RWPE1 (cell line): Measurements from ENCODE around the gene DDX46.
A peak's percentile ranks its signal among the peaks of the same experiment; 100 is the strongest.
"Not testable (repeated sequence)": the region's sequence is repeated elsewhere in the genome, so short reads cannot be mapped to it uniquely, and the experiment has no call there.

Source experiments
- CTCF ChIA-PET: fragments of 350-600 bp; sonication (Branson Sonifier 250); formaldehyde crosslinking; extraction: SDS; loops from one replicate; lab custom pipeline; 2021; lab: Yijun Ruan, JAX
- POLR2A ChIA-PET: fragments of 400-600 bp; formaldehyde crosslinking; extraction: SDS; loops from one replicate; lab custom pipeline; 2020; ENCODE audit warnings: antibody characterized with exemption; ENCODE audit not compliant: low non-redundant PET; lab: Yijun Ruan, JAX
- DNase-seq: peaks from one replicate; pipeline ENCODE4 v3.0.0; 2012; ENCODE audit warnings: low spot score
- H3K27ac ChIP-seq: fragments of 450-650 bp; 2 replicates; pipeline ENCODE4 v1.5.1; 2017
- TF ChIP-seq, protein P1 (sequence below): fragments of 450-650 bp; conservative IDR thresholded peaks from 2 replicates; pipeline ENCODE4 v1.5.1; 2017; ENCODE audit warnings: low read depth, mild to moderate bottlenecking

Gene DDX46

DNA sequence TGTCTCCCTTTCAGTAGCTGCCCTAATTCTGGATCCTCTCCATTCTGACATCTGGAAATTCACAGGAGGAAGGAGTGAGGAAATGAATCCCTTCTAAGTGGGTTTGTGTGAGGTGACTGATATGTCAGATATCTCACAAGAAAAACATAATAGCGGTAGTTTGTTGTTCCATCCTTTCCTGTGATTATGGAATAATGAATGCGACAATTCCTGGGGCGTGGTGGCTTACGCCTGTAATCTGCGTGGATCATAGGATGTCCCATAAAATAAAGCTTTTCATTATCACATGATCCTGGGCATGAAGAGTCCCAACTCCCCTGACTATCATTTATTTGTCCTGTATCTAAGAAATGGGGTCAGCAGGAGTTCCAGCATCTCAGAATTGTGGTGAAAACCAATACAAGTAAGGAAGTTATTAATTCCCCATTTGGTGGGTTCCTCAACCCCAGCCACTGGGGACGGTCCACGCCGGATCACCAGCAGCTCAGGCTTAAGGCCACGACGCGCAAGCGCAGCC lies 86.8 kb downstream of the DDX46 start:
- DNase-seq, result no peak
- TF ChIP-seq, protein P1, sequence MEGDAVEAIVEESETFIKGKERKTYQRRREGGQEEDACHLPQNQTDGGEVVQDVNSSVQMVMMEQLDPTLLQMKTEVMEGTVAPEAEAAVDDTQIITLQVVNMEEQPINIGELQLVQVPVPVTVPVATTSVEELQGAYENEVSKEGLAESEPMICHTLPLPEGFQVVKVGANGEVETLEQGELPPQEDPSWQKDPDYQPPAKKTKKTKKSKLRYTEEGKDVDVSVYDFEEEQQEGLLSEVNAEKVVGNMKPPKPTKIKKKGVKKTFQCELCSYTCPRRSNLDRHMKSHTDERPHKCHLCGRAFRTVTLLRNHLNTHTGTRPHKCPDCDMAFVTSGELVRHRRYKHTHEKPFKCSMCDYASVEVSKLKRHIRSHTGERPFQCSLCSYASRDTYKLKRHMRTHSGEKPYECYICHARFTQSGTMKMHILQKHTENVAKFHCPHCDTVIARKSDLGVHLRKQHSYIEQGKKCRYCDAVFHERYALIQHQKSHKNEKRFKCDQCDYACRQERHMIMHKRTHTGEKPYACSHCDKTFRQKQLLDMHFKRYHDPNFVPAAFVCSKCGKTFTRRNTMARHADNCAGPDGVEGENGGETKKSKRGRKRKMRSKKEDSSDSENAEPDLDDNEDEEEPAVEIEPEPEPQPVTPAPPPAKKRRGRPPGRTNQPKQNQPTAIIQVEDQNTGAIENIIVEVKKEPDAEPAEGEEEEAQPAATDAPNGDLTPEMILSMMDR, result no peak
- CTCF ChIA-PET, result interaction anchor here (0.6 kb wide), 4 partner anchors 14 to 1262 kb away, joined by 3 read pairs; no protein-coding TSS in a partner anchor
- POLR2A ChIA-PET, result interaction anchor here (0.6 to 1.3 kb wide), 5 partner anchors 14 to 226 kb away, joined by 3 to 8 read pairs (median 5); partner anchors contain the start of genes PCBD2 and TXNDC15
- H3K27ac ChIP-seq, result peak overlapping the region; percentile 93

DNA sequence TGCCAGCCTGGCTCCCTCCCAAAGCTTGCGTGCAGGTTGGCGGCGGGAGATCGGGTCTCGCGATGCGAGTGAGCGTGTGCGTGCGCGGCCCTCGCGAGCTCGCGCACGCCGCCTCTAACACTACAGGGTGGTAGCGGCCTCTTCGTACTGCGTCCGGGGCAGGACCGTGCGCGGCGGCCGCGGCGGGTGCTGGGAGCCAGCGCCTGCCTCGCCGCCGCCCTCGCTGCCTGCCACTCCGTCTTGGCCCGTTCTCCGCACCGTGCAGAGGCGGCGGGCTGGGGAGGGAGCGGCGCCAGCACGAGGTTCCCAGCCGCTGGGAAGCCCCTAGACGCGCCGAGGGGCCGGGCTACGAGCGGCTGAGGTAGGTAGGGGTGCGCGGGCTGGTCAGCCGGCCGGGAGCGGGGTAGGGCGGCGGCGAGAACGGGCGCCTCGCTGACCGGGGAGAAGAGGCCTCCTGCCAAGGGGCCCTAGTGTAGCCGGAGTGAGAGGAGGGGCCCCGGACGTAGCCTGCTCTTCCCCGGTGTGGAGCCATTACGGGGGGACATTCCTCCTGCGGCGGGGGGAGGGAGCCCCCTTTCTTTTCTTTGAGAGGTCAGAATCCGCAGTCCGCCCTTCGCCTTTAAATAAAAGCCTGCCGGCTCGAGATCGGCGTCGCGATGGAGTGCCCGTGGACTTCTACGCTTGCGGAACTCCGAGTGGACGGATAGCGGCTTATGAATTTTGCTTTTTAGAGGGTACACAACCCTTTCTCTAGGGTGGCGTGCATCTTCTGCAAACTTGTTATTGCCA lies 87.5 kb downstream of the DDX46 start, which contains the start of gene C5orf24:
TSS of gene C5orf24 (plus strand) at position 117 of the 789 bp plus-strand sequence. CDS start 8,933 bp downstream, outside the sequence.
- peak within 1 kb of the TSS; percentile 93 for H3K27ac ChIP-seq
- TF ChIP-seq, protein P1, result no peak
- ChIA-PET POLR2A (interaction anchor here (0.6 to 1.3 kb wide), 4 partner anchors 14 to 60 kb away, joined by 3 to 8 read pairs (median 6); partner anchors contain the start of genes PCBD2 and TXNDC15), CTCF (interaction anchor here (0.6 kb wide), 3 partner anchors 15 to 1261 kb away, joined by 3 read pairs; no protein-coding TSS in a partner anchor)
- DNase-seq, result peak; percentile 96

DNA sequence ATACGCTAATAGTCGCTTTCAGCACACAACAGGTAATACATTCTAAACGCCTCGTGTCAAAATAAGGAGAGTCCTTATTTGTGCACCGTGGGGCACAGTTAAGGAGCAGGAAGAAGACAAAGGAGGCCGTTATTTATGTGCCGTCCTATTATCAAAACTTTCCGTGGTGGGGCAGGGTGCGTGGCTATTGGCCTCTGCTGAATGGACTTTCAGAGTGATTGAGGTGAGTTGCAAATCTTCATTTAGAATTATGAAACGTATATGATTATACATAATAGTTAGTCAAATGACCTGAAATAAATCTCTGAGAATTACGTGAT lies 88.0 kb downstream of the DDX46 start:
- TF ChIP-seq, protein P1, result no peak
- ChIA-PET POLR2A (interaction anchor here (0.6 kb wide), 1 partner anchor 33 kb away, joined by 4 read pairs; no protein-coding TSS in a partner anchor), CTCF (interaction anchor here (0.6 to 1.0 kb wide), 2 partner anchors 47 to 58 kb away, joined by 3 to 7 read pairs; partner anchors contain the start of gene PCBD2)
- H3K27ac ChIP-seq, result peak overlapping the region; percentile 93
- DNase-seq, result no peak

DNA sequence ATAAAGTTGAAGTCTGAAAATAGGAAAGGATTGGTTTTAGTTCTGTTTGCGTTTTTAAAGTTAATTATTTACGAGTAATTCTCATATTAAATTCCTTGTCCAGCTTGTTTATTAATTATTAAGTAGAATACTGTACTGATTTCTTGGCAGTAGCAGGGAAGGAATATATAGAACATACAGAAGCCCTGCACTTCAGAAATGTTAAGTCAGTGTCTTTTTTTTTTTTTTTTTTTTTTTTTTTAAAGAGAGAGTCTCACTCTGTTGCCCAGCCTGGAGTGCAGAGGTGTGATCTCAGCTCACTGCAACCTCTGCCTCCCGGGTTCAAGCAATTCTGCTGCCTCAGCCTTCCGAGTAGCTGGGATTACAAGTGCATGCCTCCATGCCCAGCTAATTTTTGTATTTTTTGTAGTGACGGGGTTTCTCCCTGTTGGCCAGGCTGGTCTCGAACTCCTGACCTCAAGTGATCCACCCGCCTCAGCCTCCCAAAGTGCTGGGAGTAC lies 90.9 kb downstream of the DDX46 start:
- DNase-seq, result not testable (repeated sequence)
- POLR2A ChIA-PET, result interaction anchor here (0.6 kb wide), 1 partner anchor 18 kb away, joined by 10 read pairs; no protein-coding TSS in a partner anchor
- peak overlapping the region; percentile 75 for H3K27ac ChIP-seq
- CTCF ChIA-PET, result interaction anchor here (0.6 to 1.2 kb wide), 2 partner anchors 15 to 52 kb away, joined by 4 to 6 read pairs; no protein-coding TSS in a partner anchor

DNA sequence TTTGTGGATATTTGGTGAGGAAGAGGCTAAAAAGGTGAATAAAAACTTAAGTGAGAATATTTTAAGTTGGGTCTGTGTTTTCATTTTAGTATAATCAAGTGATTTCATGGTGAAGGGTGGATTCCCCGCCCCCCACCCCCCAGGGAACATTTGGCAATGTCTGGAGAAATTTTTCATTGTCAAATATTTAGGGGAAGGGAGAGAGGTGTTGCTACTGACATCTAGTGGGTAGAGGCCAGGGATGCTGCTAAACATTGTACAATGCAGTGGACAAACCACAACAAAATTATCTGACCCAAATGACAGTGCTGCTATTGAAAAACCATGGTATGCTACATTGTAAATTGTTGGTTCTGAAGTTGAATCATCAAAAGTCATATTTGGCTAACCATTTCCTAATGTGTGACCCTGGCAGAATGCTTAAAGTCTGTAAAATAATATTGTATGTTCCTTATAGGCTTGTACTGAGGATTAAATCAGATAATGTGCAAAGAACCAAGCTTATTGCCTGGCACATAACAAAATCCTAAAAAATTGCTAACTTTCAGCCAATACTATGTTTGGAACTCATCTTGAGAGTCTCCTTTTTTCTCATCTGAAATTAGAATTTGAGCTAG lies 92.8 kb downstream of the DDX46 start:
- CTCF ChIA-PET, result interaction anchor here (0.5 to 1.1 kb wide), 8 partner anchors 8 to 311 kb away, joined by 3 to 4 read pairs (median 3); partner anchors contain the start of gene PCBD2
- DNase-seq, result peak; percentile 49
- H3K27ac ChIP-seq, result peak overlapping the region; percentile 37
- POLR2A ChIA-PET, result interaction anchor here (0.6 kb wide), 2 partner anchors 16 to 203 kb away, joined by 4 to 7 read pairs; no protein-coding TSS in a partner anchor
- TF ChIP-seq, protein P1, result peak; percentile 83

DNA sequence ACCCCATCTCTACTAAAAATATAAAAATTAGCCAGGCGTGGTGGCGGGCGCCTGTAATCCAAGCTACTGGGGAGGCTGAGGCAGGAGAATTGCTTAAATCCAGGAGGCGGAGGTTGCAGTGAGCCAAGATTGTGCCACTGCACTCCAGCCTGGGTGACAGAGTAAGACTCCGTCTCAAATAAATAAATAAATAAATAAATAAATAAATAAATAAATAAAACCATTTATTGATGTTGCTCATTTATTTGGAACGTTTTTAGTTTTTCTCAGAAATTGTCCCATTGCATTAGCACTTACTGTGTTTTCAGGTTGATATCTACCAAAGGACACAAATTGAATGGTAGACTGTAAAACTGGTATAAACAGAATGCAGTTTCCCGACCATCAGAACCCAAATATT lies 97.9 kb downstream of the DDX46 start:
- POLR2A ChIA-PET, H3K27ac ChIP-seq, CTCF ChIA-PET, DNase-seq: not testable (repeated sequence)

DNA sequence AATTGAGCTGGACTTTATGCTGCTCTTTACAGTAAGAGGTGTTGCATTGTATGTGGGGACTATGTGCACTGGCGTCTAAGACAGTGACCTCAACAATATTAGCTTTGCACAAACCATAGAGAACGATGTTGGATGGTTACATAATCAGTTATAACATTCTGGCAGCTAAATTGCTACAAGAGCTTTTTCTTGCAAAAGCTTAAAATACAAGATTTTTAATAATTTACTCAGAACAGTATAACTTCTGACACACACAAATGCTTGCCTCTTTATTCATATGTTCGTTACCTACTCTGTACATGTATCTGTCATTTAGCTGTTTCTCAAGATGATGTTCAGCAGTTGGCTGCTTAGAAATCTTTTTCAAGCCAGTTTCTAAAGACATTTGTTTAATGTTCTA lies 98.8 kb downstream of the DDX46 start:
- no peak overlapping the region for H3K27ac ChIP-seq
- ChIA-PET POLR2A (no interaction called here), CTCF (interaction anchor here (0.6 kb wide), 1 partner anchor 9 kb away, joined by 3 read pairs; no protein-coding TSS in a partner anchor)
- TF ChIP-seq, protein P1, result no peak
- DNase-seq, result no peak
